MM.1S (cell line): ENCODE data around the gene EN2.

Experiments
- DNase-seq: peaks from one replicate; pipeline ENCODE4 v3.0.0-alpha.2; 2015
- H2AFZ ChIP-seq: fragments of 300-600 bp; sonication (generic); 2 replicates; pipeline ENCODE4 v1.6.0; 2016; ENCODE audit warnings: antibody characterized with exemption, low read length
- H3F3A ChIP-seq: fragments of 300-600 bp; sonication (generic); 2 replicates; pipeline ENCODE4 v1.6.1; 2016; ENCODE audit warnings: mild to moderate bottlenecking, antibody characterized with exemption, low read length, moderate library complexity, mixed read lengths; ENCODE audit not compliant: insufficient read depth
- H3K27ac ChIP-seq: fragments of 300-600 bp; sonication (generic); 2 replicates; pipeline ENCODE4 v1.5.1; 2016; ENCODE audit warnings: mild to moderate bottlenecking, low read length
- H3K27me3 ChIP-seq: fragments of 300-600 bp; sonication (generic); replicated peaks from 2 replicates; pipeline ENCODE4 v1.6.0; 2016; ENCODE audit warnings: low read length; ENCODE audit not compliant: insufficient read depth
- H3K36me3 ChIP-seq: fragments of 300-600 bp; sonication (generic); replicated peaks from 2 replicates; pipeline ENCODE4 v1.6.1; 2016; ENCODE audit warnings: mild to moderate bottlenecking, low read length, mixed read lengths; ENCODE audit not compliant: insufficient read depth
- H3K4me1 ChIP-seq: fragments of 300-600 bp; sonication (generic); 2 replicates; pipeline ENCODE4 v1.6.1; 2016; ENCODE audit warnings: low read length, mixed read lengths
- H3K4me2 ChIP-seq: fragments of 300-600 bp; sonication (generic); 2 replicates; pipeline ENCODE4 v1.6.0; 2016; ENCODE audit warnings: low read depth, low read length
- H3K4me3 ChIP-seq: fragments of 300-600 bp; sonication (generic); 2 replicates; pipeline ENCODE4 v1.5.1; 2016; ENCODE audit warnings: low read length, mixed read lengths
- H3K79me2 ChIP-seq: fragments of 300-600 bp; sonication (generic); 2 replicates; pipeline ENCODE4 v1.6.1; 2016; ENCODE audit warnings: mixed run types, low read length, mixed read lengths
- H3K9ac ChIP-seq: fragments of 300-600 bp; sonication (generic); 2 replicates; pipeline ENCODE4 v1.6.1; 2016; ENCODE audit warnings: low read length, mixed read lengths
- H3K9me2 ChIP-seq: fragments of 300-600 bp; sonication (generic); replicated peaks from 2 replicates; pipeline ENCODE4 v1.6.1; 2016; ENCODE audit warnings: mild to moderate bottlenecking, low read length, mixed read lengths; ENCODE audit not compliant: insufficient read depth
- H3K9me3 ChIP-seq: fragments of 300-600 bp; sonication (generic); replicated peaks from 2 replicates; pipeline ENCODE4 v1.6.1; 2016; ENCODE audit warnings: mild to moderate bottlenecking, low read length, mixed read lengths; ENCODE audit not compliant: insufficient read depth
- H4K20me1 ChIP-seq: fragments of 300-600 bp; sonication (generic); 2 replicates; pipeline ENCODE4 v1.6.1; 2016; ENCODE audit warnings: mild to moderate bottlenecking, low read length, moderate library complexity, mixed read lengths; ENCODE audit not compliant: insufficient read depth
- EZH2 ChIP-seq: fragments of 300-600 bp; sonication (generic); optimal IDR thresholded peaks from 2 replicates; pipeline ENCODE3; 2017; ENCODE audit warnings: low read depth, mild to moderate bottlenecking, antibody characterized with exemption, low read length, mixed read lengths
- EZH2phosphoT487 ChIP-seq: fragments of 300-600 bp; sonication (generic); IDR thresholded peaks from 2 replicates; pipeline ENCODE4 v1.6.1; 2018; ENCODE audit warnings: antibody characterized with exemption, low read length
- TF ChIP-seq, protein P1 (sequence below): fragments of 300-600 bp; sonication (generic); IDR thresholded peaks from 2 replicates; pipeline ENCODE4 v1.5.1; 2016; ENCODE audit warnings: antibody characterized with exemption, low read length, mixed read lengths

Gene EN2

GRCh38 chr7:155510975-155511701 lies 53.2 kb downstream of the EN2 start:
- no peaks in the 10 kb centered on the region for H3K9me3 ChIP-seq
- H2AFZ ChIP-seq: no peak overlapping the region
- no peak overlapping the region for H3K9ac ChIP-seq
- no peaks in the 10 kb centered on the region for H4K20me1 ChIP-seq
- no peaks in the 10 kb centered on the region for H3F3A ChIP-seq
- H3K27me3 ChIP-seq: peaks cover 89% of the 10 kb centered on the region
- no peak overlapping the region for H3K4me3 ChIP-seq
- no peaks in the 10 kb centered on the region for H3K36me3 ChIP-seq
- no peaks in the 10 kb centered on the region for H3K4me1 ChIP-seq
- H3K4me2 ChIP-seq: no peak overlapping the region
- TF ChIP-seq EZH2phosphoT487: no peak
- H3K9me2 ChIP-seq: no peaks in the 10 kb centered on the region
- no peaks in the 10 kb centered on the region for H3K79me2 ChIP-seq
- no peak overlapping the region for H3K27ac ChIP-seq
- DNase-seq: no peak

DNA sequence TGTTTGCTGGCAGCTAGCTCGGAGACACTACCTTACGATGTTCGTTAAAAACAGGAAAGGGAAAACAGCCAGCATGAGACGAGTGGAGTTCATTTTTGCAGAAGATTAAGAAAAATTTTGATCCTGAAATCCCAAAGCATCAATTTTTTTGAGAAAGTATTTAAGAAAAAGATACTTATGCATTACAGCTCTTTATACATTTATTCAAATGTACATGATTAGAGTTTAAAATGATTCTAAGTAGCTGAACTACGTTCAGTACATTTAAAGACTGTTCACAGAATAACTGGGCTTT lies 53.7 kb downstream of the EN2 start:
- Histone ChIP-seq H3K4me2 (no peak overlapping the region), H4K20me1 (no peaks in the 10 kb centered on the region), H3K9ac (no peak overlapping the region), H3K4me1 (no peaks in the 10 kb centered on the region), H3K4me3 (no peak overlapping the region), H3K36me3 (no peaks in the 10 kb centered on the region), H3K9me3 (no peaks in the 10 kb centered on the region), H3K9me2 (no peaks in the 10 kb centered on the region), H2AFZ (no peak overlapping the region), H3K27ac (no peak overlapping the region), H3K79me2 (no peaks in the 10 kb centered on the region), H3K27me3 (peaks cover 89% of the 10 kb centered on the region), H3F3A (no peaks in the 10 kb centered on the region)
- DNase-seq: no peak
- no peak for TF ChIP-seq EZH2
- no peak for TF ChIP-seq EZH2phosphoT487
- TF ChIP-seq, protein P1, sequence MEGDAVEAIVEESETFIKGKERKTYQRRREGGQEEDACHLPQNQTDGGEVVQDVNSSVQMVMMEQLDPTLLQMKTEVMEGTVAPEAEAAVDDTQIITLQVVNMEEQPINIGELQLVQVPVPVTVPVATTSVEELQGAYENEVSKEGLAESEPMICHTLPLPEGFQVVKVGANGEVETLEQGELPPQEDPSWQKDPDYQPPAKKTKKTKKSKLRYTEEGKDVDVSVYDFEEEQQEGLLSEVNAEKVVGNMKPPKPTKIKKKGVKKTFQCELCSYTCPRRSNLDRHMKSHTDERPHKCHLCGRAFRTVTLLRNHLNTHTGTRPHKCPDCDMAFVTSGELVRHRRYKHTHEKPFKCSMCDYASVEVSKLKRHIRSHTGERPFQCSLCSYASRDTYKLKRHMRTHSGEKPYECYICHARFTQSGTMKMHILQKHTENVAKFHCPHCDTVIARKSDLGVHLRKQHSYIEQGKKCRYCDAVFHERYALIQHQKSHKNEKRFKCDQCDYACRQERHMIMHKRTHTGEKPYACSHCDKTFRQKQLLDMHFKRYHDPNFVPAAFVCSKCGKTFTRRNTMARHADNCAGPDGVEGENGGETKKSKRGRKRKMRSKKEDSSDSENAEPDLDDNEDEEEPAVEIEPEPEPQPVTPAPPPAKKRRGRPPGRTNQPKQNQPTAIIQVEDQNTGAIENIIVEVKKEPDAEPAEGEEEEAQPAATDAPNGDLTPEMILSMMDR: no peak

DNA sequence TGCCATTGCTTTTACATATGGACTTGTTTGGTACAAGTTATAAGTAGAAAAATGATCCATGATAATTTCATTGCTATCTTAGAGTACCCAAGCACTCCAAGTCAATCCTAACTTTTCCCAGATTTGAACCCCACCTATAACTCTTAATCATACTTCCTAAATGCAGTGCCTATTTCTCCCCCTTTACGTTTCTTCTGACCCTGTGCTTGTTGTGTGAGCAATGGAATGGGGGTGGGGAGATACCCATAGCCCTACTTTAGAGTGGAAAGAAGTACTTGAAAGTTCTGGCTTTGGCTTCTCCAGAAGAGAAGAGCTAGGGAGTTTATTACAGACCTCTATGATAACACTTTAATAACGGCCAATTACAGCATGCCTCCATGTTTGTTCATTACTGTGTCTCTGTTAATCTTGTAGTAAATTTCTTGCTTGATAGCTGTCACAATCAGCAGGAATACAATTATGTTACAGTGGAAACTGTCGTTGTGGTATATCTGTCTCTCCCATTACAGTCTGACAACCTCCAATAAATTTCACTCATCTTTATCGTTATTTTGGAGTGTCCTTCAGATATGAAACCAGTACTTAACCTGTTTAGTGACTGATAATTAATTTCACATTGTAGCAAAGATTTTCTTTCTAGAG lies 54.4 kb downstream of the EN2 start:
- Histone ChIP-seq H3K36me3 (no peaks in the 10 kb centered on the region), H3K9me3 (no peaks in the 10 kb centered on the region), H3K4me3 (no peak overlapping the region), H3K27me3 (peaks cover 90% of the 10 kb centered on the region), H3K4me1 (no peaks in the 10 kb centered on the region), H3F3A (no peaks in the 10 kb centered on the region), H3K27ac (no peak overlapping the region), H3K79me2 (no peaks in the 10 kb centered on the region), H3K9ac (no peak overlapping the region), H3K9me2 (no peaks in the 10 kb centered on the region), H3K4me2 (no peak overlapping the region), H4K20me1 (no peaks in the 10 kb centered on the region), H2AFZ (no peak overlapping the region)
- TF ChIP-seq, protein P1: no peak
- TF ChIP-seq EZH2phosphoT487: no peak
- TF ChIP-seq EZH2: no peak
- DNase-seq: no peak
